ENCODE data around the gene PAK6.

Gene PAK6

DNA sequence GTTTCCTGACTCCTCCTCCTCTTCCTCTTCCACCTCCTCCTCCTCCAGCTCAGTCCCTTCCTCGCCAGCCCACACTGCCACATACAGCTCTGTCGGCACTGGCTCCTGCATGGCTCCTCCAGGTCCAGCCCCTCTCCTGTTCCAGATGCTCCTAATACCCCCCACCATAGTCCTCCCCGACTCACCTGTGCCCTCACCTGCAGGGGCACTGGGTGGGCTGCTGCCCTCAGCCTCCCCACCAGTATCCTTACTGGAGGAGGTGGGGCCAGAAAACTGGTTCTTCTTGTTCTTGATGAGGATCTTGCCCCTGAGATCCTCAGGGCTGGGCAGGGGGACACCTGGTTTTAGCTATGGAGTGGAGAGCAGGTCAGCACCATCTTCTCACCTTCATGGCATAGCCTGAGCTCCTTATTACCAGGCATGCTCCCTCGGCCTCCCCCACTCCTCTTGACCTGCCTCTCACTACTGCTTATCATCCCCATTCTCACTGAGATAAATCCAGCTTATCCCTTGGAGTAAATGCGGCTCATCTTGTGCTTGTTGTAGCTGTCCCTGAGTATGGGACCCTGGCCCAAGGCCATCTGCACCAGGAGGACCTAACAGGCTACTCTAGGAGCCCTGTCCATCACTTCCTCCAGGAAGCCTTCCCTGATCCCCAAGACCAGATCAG lies 57.8 kb downstream of the PAK6 start:
- no peaks in the 10 kb centered on the region for H3K79me2 ChIP-seq (ENCODE audit: low read length)
- H3K4me2 ChIP-seq (ENCODE audit: low read length): no peak overlapping the region
- no peaks in the 10 kb centered on the region for H3K27me3 ChIP-seq (ENCODE audit: low read depth, low read length)
- H4K20me1 ChIP-seq (ENCODE audit: insufficient read depth, low read length): no peaks in the 10 kb centered on the region
- TF ChIP-seq, protein P1, sequence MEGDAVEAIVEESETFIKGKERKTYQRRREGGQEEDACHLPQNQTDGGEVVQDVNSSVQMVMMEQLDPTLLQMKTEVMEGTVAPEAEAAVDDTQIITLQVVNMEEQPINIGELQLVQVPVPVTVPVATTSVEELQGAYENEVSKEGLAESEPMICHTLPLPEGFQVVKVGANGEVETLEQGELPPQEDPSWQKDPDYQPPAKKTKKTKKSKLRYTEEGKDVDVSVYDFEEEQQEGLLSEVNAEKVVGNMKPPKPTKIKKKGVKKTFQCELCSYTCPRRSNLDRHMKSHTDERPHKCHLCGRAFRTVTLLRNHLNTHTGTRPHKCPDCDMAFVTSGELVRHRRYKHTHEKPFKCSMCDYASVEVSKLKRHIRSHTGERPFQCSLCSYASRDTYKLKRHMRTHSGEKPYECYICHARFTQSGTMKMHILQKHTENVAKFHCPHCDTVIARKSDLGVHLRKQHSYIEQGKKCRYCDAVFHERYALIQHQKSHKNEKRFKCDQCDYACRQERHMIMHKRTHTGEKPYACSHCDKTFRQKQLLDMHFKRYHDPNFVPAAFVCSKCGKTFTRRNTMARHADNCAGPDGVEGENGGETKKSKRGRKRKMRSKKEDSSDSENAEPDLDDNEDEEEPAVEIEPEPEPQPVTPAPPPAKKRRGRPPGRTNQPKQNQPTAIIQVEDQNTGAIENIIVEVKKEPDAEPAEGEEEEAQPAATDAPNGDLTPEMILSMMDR (IDR thresholded peaks at IDR 0.05; ENCODE audit: low read depth, low read length): no peak
- peaks cover 12% of the 10 kb centered on the region for H3K36me3 ChIP-seq (replicated peaks; ENCODE audit: low read depth, low read length)
- no peak overlapping the region for H3K27ac ChIP-seq (ENCODE audit: low read length)
- H3K9me3 ChIP-seq (ENCODE audit: insufficient read depth, low read length): no peaks in the 10 kb centered on the region; the same call in 1 of the 2 replicates
- no peak overlapping the region for H2AFZ ChIP-seq (ENCODE audit: low read depth, low read length)
- H3K4me1 ChIP-seq (ENCODE audit: low read length): no peaks in the 10 kb centered on the region
- H3K9ac ChIP-seq (ENCODE audit: low read length): no peak overlapping the region
- H3K4me3 ChIP-seq (ENCODE audit: low read length): no peak overlapping the region

DNA sequence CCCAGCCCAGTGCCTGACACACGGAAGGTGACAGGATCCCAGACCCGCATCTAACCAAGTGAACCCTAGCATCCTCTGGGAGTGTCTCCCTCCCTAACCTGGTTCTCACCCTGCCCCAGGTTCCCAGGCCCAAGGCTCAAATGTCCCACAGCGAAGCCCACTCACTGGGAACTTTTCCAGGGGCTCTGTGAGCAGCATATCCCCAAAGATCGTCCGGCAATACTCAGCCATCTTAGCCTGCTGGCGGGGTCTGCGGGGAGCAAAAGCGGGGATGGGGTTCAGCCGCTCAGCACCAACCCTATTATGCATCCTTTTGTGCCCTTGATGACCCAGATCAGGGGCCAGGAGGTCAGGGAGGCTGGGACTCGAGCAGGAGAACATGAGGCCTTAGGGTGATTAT lies 58.5 kb downstream of the PAK6 start:
- no peak for TF ChIP-seq EZH2phosphoT487 (IDR thresholded peaks at IDR 0.05; ENCODE audit: low read depth)
- TF ChIP-seq, protein P1 (IDR thresholded peaks at IDR 0.05; ENCODE audit: low read depth, low read length): no peak
- H3K9me3 ChIP-seq (ENCODE audit: insufficient read depth, low read length): no peaks in the 10 kb centered on the region; the same call in 1 of the 2 replicates
- H3K36me3 ChIP-seq (replicated peaks; ENCODE audit: low read depth, low read length): peaks cover 12% of the 10 kb centered on the region
- no peak overlapping the region for H3K4me2 ChIP-seq (ENCODE audit: low read length)
- no peak overlapping the region for H3K9ac ChIP-seq (ENCODE audit: low read length)
- no peaks in the 10 kb centered on the region for H4K20me1 ChIP-seq (ENCODE audit: insufficient read depth, low read length)
- H3K27me3 ChIP-seq (ENCODE audit: low read depth, low read length): no peaks in the 10 kb centered on the region
- H2AFZ ChIP-seq (ENCODE audit: low read depth, low read length): no peak overlapping the region
- H3K4me3 ChIP-seq (ENCODE audit: low read length): no peak overlapping the region
- no peaks in the 10 kb centered on the region for H3K4me1 ChIP-seq (ENCODE audit: low read length)
- H3K79me2 ChIP-seq (ENCODE audit: low read length): no peaks in the 10 kb centered on the region
- no peak overlapping the region for H3K27ac ChIP-seq (ENCODE audit: low read length)

DNA sequence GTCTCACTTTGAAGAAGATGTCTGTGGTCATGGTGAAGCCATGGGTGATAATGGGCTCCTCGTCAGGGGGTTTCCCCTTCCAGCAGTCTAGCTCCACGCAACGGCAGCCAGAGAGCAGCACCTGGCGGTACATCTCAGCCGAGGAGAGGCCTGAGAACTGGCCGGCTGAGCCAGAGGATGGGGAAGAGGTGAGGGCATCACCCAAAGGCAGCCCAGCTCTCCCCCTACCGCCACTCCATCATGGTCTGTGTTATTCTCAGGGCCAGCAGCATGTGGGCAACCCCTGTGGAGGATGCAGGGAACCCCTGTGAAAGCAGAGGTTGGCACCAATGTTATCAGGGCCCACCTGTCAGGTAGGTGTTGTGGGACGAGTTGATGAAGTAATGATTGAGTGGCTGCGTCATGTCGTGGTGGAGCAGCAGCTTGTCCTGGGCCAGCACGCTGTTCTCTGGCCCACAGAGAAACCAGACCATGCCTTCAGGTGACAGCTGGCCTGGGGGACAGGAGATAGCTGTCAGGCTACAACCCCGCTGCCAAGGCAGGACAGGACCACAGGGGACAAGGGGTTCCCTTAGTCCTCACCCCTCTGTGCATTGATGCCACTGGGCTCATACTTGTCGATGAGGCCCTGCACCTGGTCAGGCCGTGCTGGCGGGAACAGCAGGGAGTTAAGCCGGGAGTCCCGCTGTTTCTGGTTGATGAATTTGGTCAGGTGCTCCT lies 59.5 kb downstream of the PAK6 start:
- TF ChIP-seq, protein P1 (IDR thresholded peaks at IDR 0.05; ENCODE audit: low read depth, low read length): no peak
- TF ChIP-seq EZH2phosphoT487 (IDR thresholded peaks at IDR 0.05; ENCODE audit: low read depth): no peak
- H3K4me3 ChIP-seq (ENCODE audit: low read length): no peak overlapping the region
- H3K4me1 ChIP-seq (ENCODE audit: low read length): no peaks in the 10 kb centered on the region
- no peak overlapping the region for H3K27ac ChIP-seq (ENCODE audit: low read length)
- H3K36me3 ChIP-seq (replicated peaks; ENCODE audit: low read depth, low read length): peaks cover 12% of the 10 kb centered on the region
- no peak overlapping the region for H3K4me2 ChIP-seq (ENCODE audit: low read length)
- no peaks in the 10 kb centered on the region; the same call in 1 of the 2 replicates for H3K9me3 ChIP-seq (ENCODE audit: insufficient read depth, low read length)
- no peaks in the 10 kb centered on the region for H4K20me1 ChIP-seq (ENCODE audit: insufficient read depth, low read length)
- no peak overlapping the region for H2AFZ ChIP-seq (ENCODE audit: low read depth, low read length)
- H3K79me2 ChIP-seq (ENCODE audit: low read length): no peaks in the 10 kb centered on the region
- H3K27me3 ChIP-seq (ENCODE audit: low read depth, low read length): no peaks in the 10 kb centered on the region
- H3K9ac ChIP-seq (ENCODE audit: low read length): no peak overlapping the region

DNA sequence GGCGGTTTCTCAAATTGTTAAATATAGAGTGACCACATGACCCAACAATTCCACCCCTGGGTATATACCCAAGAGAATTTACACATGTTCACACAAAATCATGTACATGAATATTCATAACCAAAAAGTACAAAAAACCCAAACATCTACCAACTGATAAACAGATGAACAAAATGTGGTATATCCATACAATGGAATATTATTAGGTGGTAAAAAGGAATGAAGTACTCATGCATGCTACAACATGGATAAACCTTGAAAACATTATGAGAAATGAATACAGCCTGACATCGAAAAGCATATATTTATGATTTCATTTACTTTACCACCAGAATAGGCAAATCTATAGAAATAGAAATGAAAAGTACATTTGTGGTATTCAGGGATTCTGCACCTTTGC lies 61.5 kb downstream of the PAK6 start:
- H3K27ac ChIP-seq (ENCODE audit: low read length): no peak overlapping the region
- H3K9ac ChIP-seq (ENCODE audit: low read length): no peak overlapping the region
- H3K4me2 ChIP-seq (ENCODE audit: low read length): no peak overlapping the region
- no peaks in the 10 kb centered on the region for H4K20me1 ChIP-seq (ENCODE audit: insufficient read depth, low read length)
- H3K27me3 ChIP-seq (ENCODE audit: low read depth, low read length): no peaks in the 10 kb centered on the region
- no peak overlapping the region for H3K4me3 ChIP-seq (ENCODE audit: low read length)
- H3K4me1 ChIP-seq (ENCODE audit: low read length): no peaks in the 10 kb centered on the region
- TF ChIP-seq, protein P1 (IDR thresholded peaks at IDR 0.05; ENCODE audit: low read depth, low read length): no peak
- no peak for TF ChIP-seq EZH2phosphoT487 (IDR thresholded peaks at IDR 0.05; ENCODE audit: low read depth)
- no peak overlapping the region for H2AFZ ChIP-seq (ENCODE audit: low read depth, low read length)
- no peaks in the 10 kb centered on the region for H3K79me2 ChIP-seq (ENCODE audit: low read length)
- peaks cover 12% of the 10 kb centered on the region for H3K36me3 ChIP-seq (replicated peaks; ENCODE audit: low read depth, low read length)
- H3K9me3 ChIP-seq (ENCODE audit: insufficient read depth, low read length): no peaks in the 10 kb centered on the region; the same call in 1 of the 2 replicates
